Heart left ventricle (tissue), 13 donors: ENCODE measurements around the gene HCN3.

ENCODE experiments used
- CTCF ChIP-seq, 12 donors: fragments of 200-600 bp; sonication (generic) in 4 of 12; IDR thresholded peaks; one replicate each; pipeline versions ENCODE4 v1.5.0 to v1.8.0; 2018 to 2022; ENCODE audit warnings: antibody characterized with exemption in 12 of 12, mild to moderate bottlenecking in 5 of 12
- POLR2A ChIP-seq, 2 donors: fragments of 450-650 bp; IDR thresholded peaks; one replicate each; pipeline ENCODE4 v1.6.1; 2017; ENCODE audit warnings: antibody characterized with exemption in 2 of 2, mild to moderate bottlenecking in 2 of 2, moderate library complexity in 2 of 2
- donor health status: ischemic (EF 13 %, LVEDD 7.1; RV severe dilation, severe dysfunction).
- donor health status: DM: no; HTN: yes; CAD: no.
- donor health status: DM: no; HTN: no; CAD: no.
- donor health status: ischemic (EF 25% LVEDD 6.9; RV normal size, moderate dysfunction).
- donor health status: ischemic (EF 25% LVEDD 5.7; RV mildly dilated, moderate dysfunction).
- donor health status: ischemic (EF 35%, LVEDD 5.7; RV mildly dilated, moderate dysfunction).
- donor health status: nonischemic (EF 11% LVEDD 7.7; RV severe dilation, severe dysfunction).
- donor health status: DM: yes; HTN: yes; CAD: no.
- donor health status: PGD.
- donor health status: ischemic (EF 29% LVEDD 5.4; RV normal size, mild dysfunction).
- donor health status: nonischemic (EF 23%, LVEDD 6.1; RV moderate dilation, normal function).

- TF ChIP-seq CTCF (IDR thresholded peaks at IDR 0.05) = no peak
- peak in 1 of 2 donors; percentile 9 for TF ChIP-seq POLR2A (IDR thresholded peaks at IDR 0.05)
Measured at GRCh38 chr1:155309423-155310021, 32.3 kb downstream of the HCN3 start.
